Brain microvascular endothelial cell (primary cell): Measurements from ENCODE around the gene PRRC2C.

Experiments
- DNase-seq: peaks from one replicate; pipeline ENCODE4 v3.0.0-alpha.2; 2020
- H3K27ac ChIP-seq: fragments of 250-450 bp; sonication (Bioruptor Pico); 2 replicates; pipeline ENCODE4 v1.5.1; 2020; ENCODE audit warnings: mild to moderate bottlenecking, moderate library complexity
- H3K27me3 ChIP-seq: fragments of 250-450 bp; sonication (Bioruptor Pico); replicated peaks from 2 replicates; pipeline ENCODE4 v1.5.1; 2020; ENCODE audit warnings: mild to moderate bottlenecking
- H3K36me3 ChIP-seq: fragments of 250-450 bp; sonication (Bioruptor Pico); replicated peaks from 2 replicates; pipeline ENCODE4 v1.5.1; 2020; ENCODE audit warnings: mild to moderate bottlenecking
- H3K4me3 ChIP-seq: 2 replicates; pipeline ENCODE4 v1.5.1; 2011; ENCODE audit warnings: low read depth, mild to moderate bottlenecking, control low read depth, low read length, moderate library complexity
- CTCF ChIP-seq: IDR thresholded peaks from 2 replicates; pipeline ENCODE4 v1.5.1; 2011; ENCODE audit warnings: low read depth, mild to moderate bottlenecking, moderate library complexity, low read length, control low read depth, inconsistent platforms; ENCODE audit errors: missing control alignments
- in situ Hi-C: cut with HindIII; loops from 2 replicates; pipeline ENCODE4 v1.10.0; 2017; ENCODE audit warnings: low sequenced_read_pairs, low pct_ligation_motif_present

Gene PRRC2C

GRCh38 chr1:171472183-171472647 lies 13.1 kb upstream of the PRRC2C start:
- no peaks in the 10 kb centered on the region for H3K36me3 ChIP-seq
- in situ Hi-C loops = no loop called here
- H3K27ac ChIP-seq = no peak overlapping the region
- no peak for TF ChIP-seq CTCF
- no peaks in the 10 kb centered on the region for H3K27me3 ChIP-seq
- DNase-seq = no peak
- no peak overlapping the region for H3K4me3 ChIP-seq

GRCh38 chr1:171476829-171477228 lies 8.5 kb upstream of the PRRC2C start:
- Histone ChIP-seq H3K36me3 (no peaks in the 10 kb centered on the region), H3K27ac (no peak overlapping the region), H3K4me3 (no peak overlapping the region), H3K27me3 (no peaks in the 10 kb centered on the region)
- no peak for TF ChIP-seq CTCF
- in situ Hi-C loops = no loop called here
- DNase-seq = no peak

- DNase-seq = no peak
- TF ChIP-seq CTCF = no peak
- in situ Hi-C loops = no loop called here
- Histone ChIP-seq H3K4me3 (no peak overlapping the region), H3K27me3 (no peaks in the 10 kb centered on the region), H3K36me3 (no peaks in the 10 kb centered on the region), H3K27ac (no peak overlapping the region)
Observed at GRCh38 chr1:171477804-171478203, 7.5 kb upstream of the PRRC2C start.

- Histone ChIP-seq H3K27ac (no peak overlapping the region), H3K27me3 (no peaks in the 10 kb centered on the region), H3K4me3 (no peak overlapping the region), H3K36me3 (no peaks in the 10 kb centered on the region)
- no peak for DNase-seq
- in situ Hi-C loops = no loop called here
- TF ChIP-seq CTCF = no peak
Observed at GRCh38 chr1:171480035-171480434, 5.3 kb upstream of the PRRC2C start.

- no peak for TF ChIP-seq CTCF
- H3K27ac ChIP-seq = peak overlapping the region; percentile 91
- peak overlapping the region; percentile 99 for H3K4me3 ChIP-seq
- H3K27me3 ChIP-seq = no peaks in the 10 kb centered on the region
- no peak for DNase-seq
- in situ Hi-C loops = no loop called here
- H3K36me3 ChIP-seq = no peaks in the 10 kb centered on the region
Observed at GRCh38 chr1:171484760-171485374, 463 bp upstream of the PRRC2C start.

GRCh38 chr1:171486048-171486519 lies 754 bp downstream of the PRRC2C start:
- Histone ChIP-seq H3K27me3 (no peaks in the 10 kb centered on the region), H3K27ac (peak overlapping the region; percentile 91), H3K4me3 (peak overlapping the region; percentile 99), H3K36me3 (no peaks in the 10 kb centered on the region)
- TF ChIP-seq CTCF = no peak
- peak; percentile 39 for DNase-seq
- in situ Hi-C loops = no loop called here
